Brain microvascular endothelial cell (primary cell): ENCODE results near the gene HAPSTR1.
"Not testable (repeated sequence)": the region's sequence is repeated elsewhere in the genome, so short reads cannot be mapped to it uniquely, and the experiment has no call there.

Experiments used
- DNase-seq: peaks from one replicate; pipeline ENCODE4 v3.0.0-alpha.2; 2020
- H3K27ac ChIP-seq: fragments of 250-450 bp; sonication (Bioruptor Pico); 2 replicates; pipeline ENCODE4 v1.5.1; 2020; ENCODE audit warnings: mild to moderate bottlenecking, moderate library complexity
- H3K27me3 ChIP-seq: fragments of 250-450 bp; sonication (Bioruptor Pico); replicated peaks from 2 replicates; pipeline ENCODE4 v1.5.1; 2020; ENCODE audit warnings: mild to moderate bottlenecking
- H3K36me3 ChIP-seq: fragments of 250-450 bp; sonication (Bioruptor Pico); replicated peaks from 2 replicates; pipeline ENCODE4 v1.5.1; 2020; ENCODE audit warnings: mild to moderate bottlenecking
- H3K4me3 ChIP-seq: 2 replicates; pipeline ENCODE4 v1.5.1; 2011; ENCODE audit warnings: low read depth, mild to moderate bottlenecking, control low read depth, low read length, moderate library complexity
- CTCF ChIP-seq: IDR thresholded peaks from 2 replicates; pipeline ENCODE4 v1.5.1; 2011; ENCODE audit warnings: low read depth, mild to moderate bottlenecking, moderate library complexity, low read length, control low read depth, inconsistent platforms; ENCODE audit errors: missing control alignments
- in situ Hi-C: cut with HindIII; loops from 2 replicates; pipeline ENCODE4 v1.10.0; 2017; ENCODE audit warnings: low sequenced_read_pairs, low pct_ligation_motif_present

The HAPSTR1 gene

DNA sequence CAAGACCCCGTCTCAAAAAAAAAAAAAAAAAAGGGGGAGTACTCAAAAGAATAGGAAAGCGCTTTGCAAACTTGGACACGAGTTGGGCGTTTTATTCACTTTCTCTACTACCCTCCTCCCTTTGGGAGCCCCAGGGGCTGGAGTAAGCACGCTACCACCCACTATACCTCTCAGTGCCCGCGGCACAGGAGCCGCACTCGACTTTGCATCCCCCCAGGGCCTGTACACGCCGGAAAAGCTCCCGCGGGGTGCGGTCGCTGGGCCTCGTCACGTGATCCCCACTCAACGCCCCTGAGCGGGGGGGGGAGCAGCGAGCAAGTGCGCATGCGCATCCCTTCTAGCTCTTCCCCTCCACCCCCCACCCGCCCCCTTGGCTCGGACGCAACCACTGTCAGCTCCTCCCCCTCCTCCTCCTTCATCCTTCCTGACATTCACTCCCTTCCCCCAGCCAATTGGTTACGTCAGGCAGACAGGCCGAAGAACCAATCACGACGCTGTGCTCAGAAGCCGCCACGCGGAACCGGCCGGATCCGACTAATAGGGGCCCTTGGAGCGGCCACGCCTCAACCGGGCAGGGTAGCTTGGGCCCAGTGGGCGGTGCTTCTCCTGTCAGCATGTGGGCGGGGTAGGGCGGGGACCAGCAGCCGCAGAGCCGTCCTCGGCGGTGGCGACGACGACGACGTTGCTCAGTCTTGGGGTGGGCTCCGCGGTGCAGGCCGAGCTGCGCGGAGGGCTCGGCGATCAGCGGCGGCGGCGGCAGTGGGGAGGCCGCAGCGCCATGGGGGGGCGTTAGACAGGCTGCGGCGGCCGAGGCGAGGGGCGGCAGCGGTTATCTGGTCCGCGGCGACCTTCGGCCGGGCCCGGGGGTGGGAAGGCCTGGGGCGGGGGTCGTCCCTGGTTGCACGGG is at the start of gene HAPSTR1:
Gene HAPSTR1 (plus strand): TSS at position 685 of the 907 bp plus-strand sequence. CDS start 401 bp downstream, outside the sequence.
- H3K27ac ChIP-seq = peak within 1 kb of the TSS; percentile 89
- H3K36me3 ChIP-seq = peaks cover 19% of the 10 kb centered on the region
- no peak for TF ChIP-seq CTCF
- H3K27me3 ChIP-seq = no peaks in the 10 kb centered on the region
- in situ Hi-C loops = no loop called here
- peak; percentile 100 for DNase-seq
- H3K4me3 ChIP-seq = peak within 1 kb of the TSS; percentile 95

GRCh38 chr16:9042533-9042932 is 48.9 kb upstream of the HAPSTR1 start:
- Histone ChIP-seq H3K27me3 (no peaks in the 10 kb centered on the region), H3K27ac (peak overlapping the region; percentile 59), H3K4me3 (no peak overlapping the region), H3K36me3 (no peaks in the 10 kb centered on the region)
- DNase-seq = no peak
- no peak for TF ChIP-seq CTCF
- in situ Hi-C loops = no loop called here

GRCh38 chr16:9042964-9043680 is 48.3 kb upstream of the HAPSTR1 start:
- peak; percentile 67 for DNase-seq
- Histone ChIP-seq H3K27ac (peak overlapping the region; percentile 59), H3K27me3 (no peaks in the 10 kb centered on the region), H3K4me3 (no peak overlapping the region), H3K36me3 (no peaks in the 10 kb centered on the region)
- in situ Hi-C loops = no loop called here
- TF ChIP-seq CTCF = no peak

- in situ Hi-C loops, H3K4me3 ChIP-seq, H3K27ac ChIP-seq, DNase-seq, H3K27me3 ChIP-seq, H3K36me3 ChIP-seq: not testable (repeated sequence)
These were observed 45.9 kb upstream of the HAPSTR1 start for GRCh38 chr16:9045562-9045961.

DNA sequence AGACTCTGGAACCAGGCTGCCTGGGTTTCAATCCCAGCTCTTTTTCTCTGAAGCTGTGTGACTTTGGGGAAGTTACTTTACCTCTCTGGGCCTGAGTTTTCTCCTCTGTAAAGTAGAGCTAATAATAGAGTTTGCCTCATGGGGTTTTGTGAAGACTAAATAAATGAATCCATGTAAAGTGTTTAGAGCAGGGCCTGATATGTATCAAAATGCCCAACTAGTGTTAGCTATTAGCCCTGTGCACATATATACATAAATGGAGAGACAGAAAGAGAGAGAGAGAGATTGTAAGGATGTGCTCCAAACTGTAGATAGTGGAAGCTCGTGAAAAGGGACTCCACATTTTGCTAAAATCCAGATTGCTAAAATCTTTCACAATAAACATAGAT is 44.8 kb upstream of the HAPSTR1 start:
- Histone ChIP-seq H3K27me3 (no peaks in the 10 kb centered on the region), H3K27ac (no peak overlapping the region), H3K36me3 (no peaks in the 10 kb centered on the region), H3K4me3 (no peak overlapping the region)
- in situ Hi-C loops = no loop called here
- DNase-seq = no peak
- no peak for TF ChIP-seq CTCF

DNA sequence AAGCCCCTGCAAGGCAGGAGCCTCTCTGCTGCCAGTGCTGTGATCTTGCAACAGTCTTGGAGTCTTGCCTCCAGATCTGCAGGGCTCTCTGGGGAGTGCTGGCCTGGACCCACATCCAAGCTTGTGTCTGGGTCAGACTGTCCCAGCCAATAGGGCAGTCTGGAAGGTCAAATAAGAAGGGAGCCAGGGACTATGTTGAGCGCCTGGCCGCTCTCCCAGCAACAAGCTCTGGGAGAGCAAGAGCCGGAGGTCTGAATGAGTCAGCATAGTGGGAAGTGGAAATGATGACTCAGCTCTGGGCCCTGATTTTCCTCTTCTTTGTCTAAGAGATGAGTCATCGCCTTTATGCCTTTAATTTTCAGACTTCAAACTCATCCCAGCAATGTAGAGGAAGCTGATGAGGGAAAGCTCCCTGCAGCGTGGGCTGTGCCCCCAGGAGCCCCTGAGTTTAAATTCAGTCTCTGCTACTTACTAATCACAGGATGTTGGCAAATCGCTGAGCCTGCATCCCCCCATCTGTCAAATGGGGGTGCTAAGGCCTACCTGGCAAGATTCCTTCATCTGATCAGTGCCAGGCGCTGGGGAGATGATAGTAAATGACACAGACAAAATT is 43.6 kb upstream of the HAPSTR1 start:
- TF ChIP-seq CTCF = no peak
- Histone ChIP-seq H3K36me3 (no peaks in the 10 kb centered on the region), H3K27ac (peak overlapping the region; percentile 85), H3K4me3 (no peak overlapping the region), H3K27me3 (no peaks in the 10 kb centered on the region)
- in situ Hi-C loops = no loop called here
- peak; percentile 99 for DNase-seq
